NCI-H2227 (cell line): ENCODE data around the gene TMCC2.
A peak's percentile ranks its signal among the peaks of the same experiment; 100 is the strongest.
"Not testable (repeated sequence)": the region's sequence is repeated elsewhere in the genome, so short reads cannot be mapped to it uniquely, and the experiment has no call there.

ENCODE experiments used
- DNase-seq: peaks from one replicate; lab custom pipeline; 2025; ENCODE audit not compliant: unreplicated experiment; lab: John Stamatoyannopoulos, UW

TMCC2 gene

GRCh38 chr1:205211839-205212536, 15.8 kb upstream of the TMCC2 start:
- peak; percentile 36 for DNase-seq

GRCh38 chr1:205214756-205215155, 13.0 kb upstream of the TMCC2 start:
- DNase-seq, result no peak

GRCh38 chr1:205216588-205216987, 11.2 kb upstream of the TMCC2 start:
- no peak for DNase-seq

GRCh38 chr1:205217418-205217817, 10.3 kb upstream of the TMCC2 start:
- no peak for DNase-seq

GRCh38 chr1:205220421-205220820, 7.3 kb upstream of the TMCC2 start:
- DNase-seq, result no peak

GRCh38 chr1:205224736-205225135, 3.0 kb upstream of the TMCC2 start:
- DNase-seq, result no peak

GRCh38 chr1:205225901-205226765, 1.6 kb upstream of the TMCC2 start:
- DNase-seq, result no peak

GRCh38 chr1:205226868-205227583, 720 bp upstream of the TMCC2 start:
- DNase-seq, result peak; percentile 33

- DNase-seq, result no peak
These were observed 361 bp downstream of the TMCC2 start for GRCh38 chr1:205228093-205228521.

GRCh38 chr1:205229399-205229871, 1.7 kb downstream of the TMCC2 start:
- peak; percentile 64 for DNase-seq

GRCh38 chr1:205229916-205230700, 2.4 kb downstream of the TMCC2 start:
- DNase-seq, result no peak

GRCh38 chr1:205230982-205231381, 3.2 kb downstream of the TMCC2 start:
- DNase-seq, result no peak

GRCh38 chr1:205232127-205232820, 4.5 kb downstream of the TMCC2 start:
- DNase-seq, result peak; percentile 21

- no peak for DNase-seq
These were observed 5.2 kb downstream of the TMCC2 start for GRCh38 chr1:205232945-205233397.

- DNase-seq, result not testable (repeated sequence)
These were observed 6.2 kb downstream of the TMCC2 start for GRCh38 chr1:205233986-205234385.

GRCh38 chr1:205235951-205236350, 8.2 kb downstream of the TMCC2 start:
- no peak for DNase-seq

GRCh38 chr1:205236526-205236925, 8.8 kb downstream of the TMCC2 start:
- no peak for DNase-seq

- no peak for DNase-seq
These were observed 9.3 kb downstream of the TMCC2 start for GRCh38 chr1:205236951-205237475.
